ENCODE data around the gene LFNG. TPM values are rescaled to one million over a fixed set of nuclear protein-coding genes. Genes with fewer than 3 reads are reported as not detected.

Gene LFNG
- total RNA-seq, 1 experiment from 2014 or later, result 38.1 TPM

GRCh38 chr7:2507208-2507916 lies 12.2 kb upstream of the LFNG start:
- DNase-seq (ENCODE audit: low read depth, low spot score), result no peak
- Histone ChIP-seq H3K27me3 (ENCODE audit: control insufficient read depth, insufficient read depth, low read length) (no peaks in the 10 kb centered on the region), H3K36me3 (ENCODE audit: control insufficient read depth, insufficient read depth, low read length) (no peaks in the 10 kb centered on the region), H3K27ac (ENCODE audit: low read length) (no peak overlapping the region), H3K9me3 (ENCODE audit: control insufficient read depth, insufficient read depth, low read depth, low read length) (no peaks in the 10 kb centered on the region), H3K4me1 (ENCODE audit: control insufficient read depth, insufficient read depth, low read length) (peaks cover 31% of the 10 kb centered on the region), H3K4me3 (ENCODE audit: low read depth in 2 of 2, low read length in 2 of 2) (no peak overlapping the region)
- intact Hi-C loops (cut with micrococcal nuclease; ENCODE audit: unreplicated experiment) (no loop called here), in situ Hi-C loops (cut with HindIII; ENCODE audit: low pct_unique_long_range_greater_than_20kb, low sequenced_read_pairs) (no loop called here)
- no peak for TF ChIP-seq REST (IDR thresholded peaks at IDR 0.05; ENCODE audit: insufficient read depth in 1 of 2, low read depth in 2 of 2, low read length in 1 of 2)
- no peak for TF ChIP-seq SIN3A (IDR thresholded peaks at IDR 0.05; ENCODE audit: borderline replicate concordance, insufficient read depth, low read depth, low read length)
- no peak for TF ChIP-seq CTCF (IDR thresholded peaks at IDR 0.05)
- no peak for TF ChIP-seq POLR2AphosphoS5 (IDR thresholded peaks at IDR 0.05; ENCODE audit: low read depth, low read length)
- TF ChIP-seq TCF7L2 (IDR thresholded peaks at IDR 0.05; ENCODE audit: low read depth, low read length), result no peak
- no TSS peak for BruUV-seq (replicated peaks)
- CTCF ChIA-PET, result interaction anchor here (0.6 kb wide), 1 partner anchor 144 kb away, joined by 3 read pairs; no protein-coding TSS in a partner anchor
- no peak for ATAC-seq
- POLR2A ChIA-PET, result no interaction called here

GRCh38 chr7:2507917-2508306 lies 11.7 kb upstream of the LFNG start:
- Histone ChIP-seq H3K36me3 (ENCODE audit: control insufficient read depth, insufficient read depth, low read length) (no peaks in the 10 kb centered on the region), H3K27ac (ENCODE audit: low read length) (no peak overlapping the region), H3K27me3 (ENCODE audit: control insufficient read depth, insufficient read depth, low read length) (no peaks in the 10 kb centered on the region), H3K4me1 (ENCODE audit: control insufficient read depth, insufficient read depth, low read length) (peaks cover 34% of the 10 kb centered on the region), H3K4me3 (ENCODE audit: low read depth in 2 of 2, low read length in 2 of 2) (no peak overlapping the region), H3K9me3 (ENCODE audit: control insufficient read depth, insufficient read depth, low read depth, low read length) (no peaks in the 10 kb centered on the region)
- ATAC-seq (no peak), DNase-seq (ENCODE audit: low read depth, low spot score) (no peak)
- ChIA-PET POLR2A (no interaction called here), CTCF (interaction anchor here (0.6 kb wide), 1 partner anchor 144 kb away, joined by 3 read pairs; no protein-coding TSS in a partner anchor)
- in situ Hi-C loops (cut with HindIII; ENCODE audit: low pct_unique_long_range_greater_than_20kb, low sequenced_read_pairs), result no loop called here
- intact Hi-C loops (cut with micrococcal nuclease; ENCODE audit: unreplicated experiment), result no loop called here
- no TSS peak for BruUV-seq (replicated peaks)
- TF ChIP-seq SIN3A (IDR thresholded peaks at IDR 0.05; ENCODE audit: borderline replicate concordance, insufficient read depth, low read depth, low read length), result no peak
- no peak for TF ChIP-seq TCF7L2 (IDR thresholded peaks at IDR 0.05; ENCODE audit: low read depth, low read length)
- no peak for TF ChIP-seq POLR2AphosphoS5 (IDR thresholded peaks at IDR 0.05; ENCODE audit: low read depth, low read length)
- TF ChIP-seq CTCF (IDR thresholded peaks at IDR 0.05), result no peak
- TF ChIP-seq REST (IDR thresholded peaks at IDR 0.05; ENCODE audit: insufficient read depth in 1 of 2, low read depth in 2 of 2, low read length in 1 of 2), result no peak
